ENCODE measurements around the gene PLXNC1.

GRCh38 chr12:94204499-94205247, 56.3 kb downstream of the PLXNC1 start:
- TF ChIP-seq CTCF (IDR thresholded peaks at IDR 0.05) (no peak), POLR2AphosphoS5 (IDR thresholded peaks at IDR 0.05) (no peak), POLR2A (IDR thresholded peaks at IDR 0.05) (no peak)
